GM19099 (cell line): Measurements from ENCODE around the gene MRAP2.

ENCODE experiments used
- POLR2A ChIP-seq: IDR thresholded peaks from 3 replicates; pipeline ENCODE4 v1.6.1; 2011; ENCODE audit warnings: low read depth; ENCODE audit not compliant: insufficient read length; ENCODE audit errors: extremely low read depth

MRAP2 gene

GRCh38 chr6:84093441-84094435, 60.2 kb downstream of the MRAP2 start:
- TF ChIP-seq POLR2A = no peak

GRCh38 chr6:84095156-84095555, 61.6 kb downstream of the MRAP2 start:
- no peak for TF ChIP-seq POLR2A

- TF ChIP-seq POLR2A = no peak
Observed at GRCh38 chr6:84103029-84103428, 69.5 kb downstream of the MRAP2 start.

- TF ChIP-seq POLR2A = no peak
Observed at GRCh38 chr6:84107495-84107894, 73.9 kb downstream of the MRAP2 start.

- TF ChIP-seq POLR2A = no peak
Observed at GRCh38 chr6:84118191-84118590, 84.6 kb downstream of the MRAP2 start.

- TF ChIP-seq POLR2A = no peak
Observed at GRCh38 chr6:84119277-84119676, 85.7 kb downstream of the MRAP2 start.

- no peak for TF ChIP-seq POLR2A
Observed at GRCh38 chr6:84123186-84123585, 89.6 kb downstream of the MRAP2 start.

GRCh38 chr6:84135291-84135690, 101.7 kb downstream of the MRAP2 start:
- no peak for TF ChIP-seq POLR2A

GRCh38 chr6:84136364-84137050, 102.9 kb downstream of the MRAP2 start:
- TF ChIP-seq POLR2A = no peak

- TF ChIP-seq POLR2A = no peak
Observed at GRCh38 chr6:84137051-84137375, 103.4 kb downstream of the MRAP2 start.

- no peak for TF ChIP-seq POLR2A
Observed at GRCh38 chr6:84137989-84138575, 104.5 kb downstream of the MRAP2 start.

GRCh38 chr6:84139311-84139710, 105.7 kb downstream of the MRAP2 start:
- no peak for TF ChIP-seq POLR2A
